Stomach (tissue), 4 donors: ENCODE results near the gene MYO16.

Experiments used
- CTCF ChIP-seq, 7 experiments: fragments of 450-650 bp in 4 of 7; fragments of 200-600 bp in 3 of 7; sonication (generic) in 3 of 7; IDR thresholded peaks; one replicate each; pipeline ENCODE4 v1.5.1; 2016 to 2019; ENCODE audit warnings: antibody characterized with exemption in 7 of 7, control low read depth in 2 of 7, mild to moderate bottlenecking in 1 of 7
- EP300 ChIP-seq: sonication (generic); formaldehyde crosslinking; IDR thresholded peaks from one replicate; pipeline ENCODE4 v1.6.1; 2017; ENCODE audit warnings: antibody characterized with exemption

GRCh38 chr13:109158383-109158782, 529.0 kb downstream of the MYO16 start:
- TF ChIP-seq CTCF (IDR thresholded peaks at IDR 0.05) (no peak), EP300 (no peak)
